Natural killer cell treated with Interleukin-12 subunit alpha and Interleukin-12 subunit beta and Interleukin-15 and Interleukin-18, amount 100 ng/mL, for 72 hours (primary cell): ENCODE results near the gene VPREB3. TPM values are rescaled to one million over a fixed set of nuclear protein-coding genes. Genes with fewer than 3 reads are reported as not detected.

Experiments
- ATAC-seq, 2 donors: fragments of 150-1000 bp; cut with Tn5 transposase in 1 of 2; sonication (Bioruptor Pico), chemical (Tn5 transposase) in 1 of 2; 2 replicates each; pipeline ENCODE4 v1.10.0; 2021
- DNase-seq: peaks from one replicate; pipeline ENCODE4 v3.0.0; 2022; ENCODE audit warnings: low spot score
- H3K27ac Mint-ChIP-seq, 2 donors: 1 replicate in 1 of 2; 2 replicates in 1 of 2; pipeline ENCODE4 v1.8.0; 2022; ENCODE audit warnings: mixed read lengths in 2 of 2, mild to moderate bottlenecking in 1 of 2, moderate library complexity in 1 of 2
- H3K27me3 Mint-ChIP-seq, 2 donors: 1 replicate in 1 of 2; 2 replicates in 1 of 2; pipeline ENCODE4 v1.8.0; 2022; ENCODE audit warnings: mixed read lengths in 2 of 2
- H3K36me3 Mint-ChIP-seq: one replicate; pipeline ENCODE4 v1.8.0; 2022; ENCODE audit warnings: mixed read lengths
- H3K4me1 Mint-ChIP-seq, 2 donors: 1 replicate in 1 of 2; 2 replicates in 1 of 2; pipeline ENCODE4 v1.8.0; 2022; ENCODE audit warnings: low read depth in 2 of 2, mixed read lengths in 2 of 2, mild to moderate bottlenecking in 1 of 2
- H3K4me3 Mint-ChIP-seq: one replicate; pipeline ENCODE4 v1.8.0; 2022; ENCODE audit warnings: mixed read lengths
- H3K9me3 Mint-ChIP-seq: 2 replicates; pipeline ENCODE4 v1.8.0; 2022; ENCODE audit warnings: mixed read lengths
- total RNA-seq, 2 donors: library from RNA; stranded (reverse); gene quantifications; one replicate each; pipeline ENCODE4 v1.2.3, GENCODE V29; 2022

The VPREB3 gene
- total RNA-seq, result under 1 TPM in 1 of 2 donors, not detected in 1; 0.52 TPM

- no peaks in the 10 kb centered on the region for H3K9me3 Mint-ChIP-seq
- H3K4me3 Mint-ChIP-seq, result no peak within 1 kb of the TSS
- no peak within 1 kb of the TSS for H3K27ac Mint-ChIP-seq
Measured at GRCh38 chr22:23754220-23754919, at the start of gene VPREB3. TSS of gene VPREB3 (minus strand) at chr22:23754425. CDS start at chr22:23754363, 62 bp downstream.

GRCh38 chr22:23803001-23803819, 49.0 kb upstream of the VPREB3 start:
- H3K4me1 Mint-ChIP-seq, result peaks cover 0 to 3% of the 10 kb centered on the region in 2 donors
- H3K36me3 Mint-ChIP-seq, result peaks cover 22% of the 10 kb centered on the region
- no peak for ATAC-seq
- peak overlapping the region in 1 of 2 donors; percentile 30 for H3K27ac Mint-ChIP-seq
- H3K9me3 Mint-ChIP-seq, result no peaks in the 10 kb centered on the region
- no peak for DNase-seq
- no peaks in the 10 kb centered on the region for H3K27me3 Mint-ChIP-seq
- H3K4me3 Mint-ChIP-seq, result no peak overlapping the region

More at GRCh38 chr22:23754220-23754919, at the start of gene VPREB3:
- Mint-ChIP-seq H3K4me1 (peaks cover 12% of the 10 kb centered on the region in 2 donors), H3K36me3 (no peaks in the 10 kb centered on the region), H3K27me3 (no peaks in the 10 kb centered on the region)
- ATAC-seq (no peak), DNase-seq (no peak)

- Mint-ChIP-seq H3K4me3 (no peak overlapping the region), H3K9me3 (no peaks in the 10 kb centered on the region), H3K27me3 (no peaks in the 10 kb centered on the region), H3K36me3 (peaks cover 22% of the 10 kb centered on the region), H3K4me1 (peaks cover 0 to 3% of the 10 kb centered on the region in 2 donors), H3K27ac (no peak overlapping the region)
- ATAC-seq, result no peak
- DNase-seq, result no peak
Measured at GRCh38 chr22:23801886-23802377, 47.7 kb upstream of the VPREB3 start.

- Mint-ChIP-seq H3K27ac (peak overlapping the region in 1 of 2 donors; percentile 76), H3K4me3 (no peak overlapping the region), H3K4me1 (peaks cover 0 to 3% of the 10 kb centered on the region in 2 donors), H3K9me3 (no peaks in the 10 kb centered on the region), H3K36me3 (peaks cover 22% of the 10 kb centered on the region), H3K27me3 (no peaks in the 10 kb centered on the region)
- ATAC-seq (no peak), DNase-seq (no peak)
Measured at GRCh38 chr22:23801238-23801821, 47.1 kb upstream of the VPREB3 start.

- DNase-seq, result no peak
- Mint-ChIP-seq H3K4me1 (peaks cover 0 to 3% of the 10 kb centered on the region in 2 donors), H3K27ac (peak overlapping the region in 1 of 2 donors; percentile 76), H3K4me3 (no peak overlapping the region), H3K9me3 (no peaks in the 10 kb centered on the region), H3K27me3 (no peaks in the 10 kb centered on the region), H3K36me3 (peaks cover 17% of the 10 kb centered on the region)
- peak in 1 of 2 donors; percentile 40 for ATAC-seq
Measured at GRCh38 chr22:23800297-23801237, 46.3 kb upstream of the VPREB3 start.

- no peak for DNase-seq
- Mint-ChIP-seq H3K4me1 (peaks cover 10 to 17% of the 10 kb centered on the region in 2 donors), H3K9me3 (no peaks in the 10 kb centered on the region), H3K36me3 (peaks cover 9% of the 10 kb centered on the region), H3K4me3 (no peak overlapping the region), H3K27ac (no peak overlapping the region), H3K27me3 (no peaks in the 10 kb centered on the region)
- ATAC-seq, result no peak
Measured at GRCh38 chr22:23796461-23796860, 42.2 kb upstream of the VPREB3 start.

GRCh38 chr22:23793326-23793725, 39.1 kb upstream of the VPREB3 start:
- Mint-ChIP-seq H3K4me3 (no peak overlapping the region), H3K36me3 (peaks cover 4% of the 10 kb centered on the region), H3K9me3 (no peaks in the 10 kb centered on the region), H3K27ac (peak overlapping the region in 1 of 2 donors; percentile 49), H3K27me3 (no peaks in the 10 kb centered on the region), H3K4me1 (peaks cover 16 to 26% of the 10 kb centered on the region in 2 donors)
- ATAC-seq (no peak), DNase-seq (no peak)

- Mint-ChIP-seq H3K9me3 (no peaks in the 10 kb centered on the region), H3K4me3 (no peak overlapping the region), H3K27me3 (no peaks in the 10 kb centered on the region), H3K4me1 (peaks cover 23 to 26% of the 10 kb centered on the region in 2 donors), H3K27ac (no peak overlapping the region), H3K36me3 (peaks cover 4% of the 10 kb centered on the region)
- DNase-seq (no peak), ATAC-seq (no peak)
Measured at GRCh38 chr22:23791738-23792645, 37.8 kb upstream of the VPREB3 start.

- no peak overlapping the region for H3K27ac Mint-ChIP-seq
- peaks cover 4% of the 10 kb centered on the region for H3K36me3 Mint-ChIP-seq
- no peak for ATAC-seq
- H3K9me3 Mint-ChIP-seq, result no peaks in the 10 kb centered on the region
- no peaks in the 10 kb centered on the region for H3K27me3 Mint-ChIP-seq
- no peak overlapping the region for H3K4me3 Mint-ChIP-seq
- peaks cover 29% of the 10 kb centered on the region in 2 donors for H3K4me1 Mint-ChIP-seq
- DNase-seq, result no peak
Measured at GRCh38 chr22:23790819-23791737, 36.9 kb upstream of the VPREB3 start.

- Mint-ChIP-seq H3K9me3 (no peaks in the 10 kb centered on the region), H3K36me3 (peaks cover 4% of the 10 kb centered on the region), H3K27me3 (no peaks in the 10 kb centered on the region), H3K27ac (no peak overlapping the region), H3K4me1 (peaks cover 29 to 30% of the 10 kb centered on the region in 2 donors), H3K4me3 (no peak overlapping the region)
- ATAC-seq (no peak), DNase-seq (no peak)
Measured at GRCh38 chr22:23789638-23790037, 35.4 kb upstream of the VPREB3 start.

GRCh38 chr22:23789121-23789520, 34.9 kb upstream of the VPREB3 start:
- Mint-ChIP-seq H3K36me3 (peaks cover 4% of the 10 kb centered on the region), H3K4me3 (peak overlapping the region; percentile 15), H3K4me1 (peaks cover 33 to 35% of the 10 kb centered on the region in 2 donors), H3K9me3 (no peaks in the 10 kb centered on the region), H3K27ac (peak overlapping the region in 1 of 2 donors; percentile 17), H3K27me3 (no peaks in the 10 kb centered on the region)
- DNase-seq (no peak), ATAC-seq (no peak)
